Activated naive CD8-positive, alpha-beta T cell treated with anti-CD3 and anti-CD28 coated beads, Interleukin-2, amount 50 U/mL, for 16 hours (primary cell): Measurements from ENCODE around the gene NPM3.

Source experiments
- DNase-seq: peaks from one replicate; pipeline ENCODE4 v3.0.0-alpha.2; 2020; ENCODE audit warnings: low read depth, low spot score

NPM3 gene

DNA sequence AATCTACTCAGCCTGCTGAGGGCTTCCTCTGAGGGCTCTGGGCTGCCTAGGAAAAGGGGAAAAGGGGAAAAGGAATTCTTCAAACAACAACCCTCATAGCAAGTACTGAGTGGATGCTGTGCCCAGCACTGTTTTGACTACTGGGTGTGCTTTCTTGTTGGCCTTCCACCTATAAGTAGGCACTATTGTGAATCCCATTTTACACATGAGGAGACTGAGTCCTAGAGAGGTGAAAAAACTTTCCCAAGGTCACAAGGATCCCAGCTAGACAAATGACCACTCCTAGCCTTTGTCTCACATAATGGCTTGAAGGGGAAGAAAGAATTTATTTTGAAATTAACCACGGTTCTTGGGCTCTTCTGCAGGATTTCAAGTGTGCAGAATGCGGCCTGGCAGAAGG, 24.4 kb downstream of the NPM3 start:
- no peak for DNase-seq

DNA sequence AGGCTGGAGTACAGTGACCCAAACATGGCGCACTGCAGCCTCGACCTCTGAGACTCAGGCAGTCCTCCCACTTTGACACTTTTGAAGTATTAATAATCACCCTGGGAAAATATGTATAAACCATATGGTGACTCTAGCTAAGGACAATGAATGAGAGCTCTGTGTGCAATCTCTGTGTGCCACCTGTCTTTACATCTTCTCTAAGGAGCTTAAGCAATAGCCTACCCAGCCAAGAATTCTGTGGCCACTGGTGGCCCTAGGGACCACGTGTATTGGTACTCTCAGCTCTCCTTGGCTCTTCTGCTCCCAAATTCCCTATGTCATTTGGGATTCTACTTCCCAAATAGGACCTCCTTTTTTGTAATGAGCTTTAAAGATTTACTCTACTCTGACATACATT, 31.0 kb downstream of the NPM3 start:
- DNase-seq, result no peak

DNA sequence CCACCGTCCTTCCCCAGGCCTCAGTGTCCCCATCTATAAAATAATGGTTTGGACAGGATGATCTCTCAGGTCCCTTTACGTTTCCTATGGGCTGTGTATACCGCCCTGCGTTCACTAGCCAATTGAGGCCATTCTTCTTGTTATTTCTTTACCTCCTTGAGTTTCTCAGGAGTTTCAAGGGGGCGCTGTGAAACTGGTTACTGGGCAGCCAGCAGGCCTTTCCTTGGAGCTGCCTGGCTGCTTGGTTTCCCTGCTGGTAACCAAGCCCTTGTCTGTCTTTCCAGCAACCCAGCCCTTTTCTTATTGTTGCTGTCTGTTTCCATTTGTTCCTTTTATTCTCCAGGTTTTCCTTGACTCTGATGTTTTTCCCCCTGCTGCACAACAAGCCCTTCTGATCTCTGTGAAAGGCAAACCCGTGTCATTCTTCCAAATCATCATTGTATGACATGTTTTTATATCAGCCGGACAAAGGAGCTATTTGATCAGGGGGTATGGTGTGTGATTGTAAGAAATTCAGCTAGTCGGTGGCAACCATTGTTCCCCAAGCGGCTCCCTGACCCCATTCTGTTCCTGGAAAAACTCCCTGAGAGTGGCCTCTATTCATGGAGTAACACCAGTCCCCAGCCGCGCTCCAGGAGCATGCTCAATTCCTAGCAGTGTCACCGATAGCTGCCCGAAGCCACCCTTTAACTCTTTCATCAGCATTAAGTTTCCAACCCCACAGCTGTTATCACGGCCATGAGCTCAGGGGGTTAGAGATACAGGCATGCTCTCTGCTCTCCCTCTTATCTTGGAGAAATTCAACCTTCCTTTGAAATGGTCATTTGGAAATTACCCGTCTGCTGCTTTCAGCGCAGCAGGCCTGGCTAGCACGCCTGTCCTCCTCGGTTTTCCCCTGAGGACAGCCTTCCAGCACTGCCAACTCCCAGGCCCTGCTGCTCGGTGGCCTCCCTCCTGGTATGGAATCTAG, 33.9 kb downstream of the NPM3 start:
- DNase-seq, result no peak

DNA sequence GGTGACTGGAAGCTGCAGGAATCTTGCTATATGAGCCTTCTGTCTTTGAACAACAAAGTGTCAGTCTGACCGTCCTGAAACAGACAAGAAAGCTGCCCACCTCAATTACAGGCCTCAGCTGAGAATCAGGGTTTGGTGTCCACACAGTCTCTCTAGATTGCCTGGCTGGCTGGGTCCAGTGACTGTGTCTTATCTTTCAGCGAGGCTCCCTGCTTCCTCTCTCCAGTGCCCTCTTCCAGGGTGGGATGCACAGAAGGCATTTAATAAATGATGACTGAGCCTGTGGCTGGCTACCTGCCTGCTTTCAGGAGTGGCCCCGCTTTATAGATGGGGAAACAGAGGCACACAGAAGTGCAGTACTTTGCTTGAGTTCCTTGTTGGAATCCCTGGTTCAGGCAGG, 34.8 kb downstream of the NPM3 start:
- no peak for DNase-seq

DNA sequence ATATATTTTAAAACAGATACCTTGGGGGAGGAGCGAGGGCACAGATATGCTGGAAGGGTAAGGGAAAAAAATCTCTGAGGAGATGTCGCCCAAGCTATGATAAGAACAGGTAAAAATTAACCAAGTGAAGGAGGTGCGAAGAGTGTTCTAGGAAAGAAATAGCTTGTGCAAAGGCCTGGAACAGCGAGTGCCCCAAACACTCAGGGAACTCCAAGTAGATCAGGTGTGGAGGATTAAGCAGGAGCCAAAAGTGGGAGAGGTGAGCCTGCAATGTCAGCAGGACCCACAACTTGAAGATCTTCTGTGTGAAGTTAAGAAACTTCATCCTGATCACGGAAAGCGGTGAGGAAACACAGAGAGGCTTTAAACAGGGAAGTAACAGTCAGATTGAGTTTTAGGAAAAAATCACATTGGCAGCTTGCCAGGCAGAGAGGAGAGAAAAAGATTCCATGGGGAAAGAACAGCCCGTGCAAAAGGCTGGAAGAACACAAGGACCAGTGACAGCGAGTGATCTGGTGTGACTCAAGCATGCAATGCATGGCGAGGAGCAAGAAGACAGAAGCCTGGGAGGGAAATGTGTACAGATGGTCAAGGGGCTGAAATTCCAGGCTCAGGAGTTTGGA, 38.1 kb downstream of the NPM3 start:
- DNase-seq, result no peak

DNA sequence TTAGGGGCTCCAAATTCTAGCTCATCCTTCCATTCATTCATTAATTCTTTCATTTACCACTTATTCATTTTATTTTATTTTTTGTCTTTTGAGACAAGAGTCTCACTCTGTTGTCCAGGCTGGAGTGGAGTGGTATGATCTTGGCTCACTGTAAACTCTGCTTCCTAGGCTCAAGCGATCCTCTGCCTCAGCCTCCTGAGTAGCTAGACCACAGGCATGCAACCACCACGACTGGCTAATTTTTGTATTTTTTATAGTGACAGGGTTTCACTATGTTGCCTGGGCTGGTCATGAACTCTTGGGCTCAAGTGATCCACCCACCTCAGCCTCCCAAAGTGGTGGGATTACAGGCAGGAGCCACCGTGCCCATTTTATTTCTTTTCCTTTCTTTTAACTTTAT, 39.0 kb downstream of the NPM3 start:
- no peak for DNase-seq

DNA sequence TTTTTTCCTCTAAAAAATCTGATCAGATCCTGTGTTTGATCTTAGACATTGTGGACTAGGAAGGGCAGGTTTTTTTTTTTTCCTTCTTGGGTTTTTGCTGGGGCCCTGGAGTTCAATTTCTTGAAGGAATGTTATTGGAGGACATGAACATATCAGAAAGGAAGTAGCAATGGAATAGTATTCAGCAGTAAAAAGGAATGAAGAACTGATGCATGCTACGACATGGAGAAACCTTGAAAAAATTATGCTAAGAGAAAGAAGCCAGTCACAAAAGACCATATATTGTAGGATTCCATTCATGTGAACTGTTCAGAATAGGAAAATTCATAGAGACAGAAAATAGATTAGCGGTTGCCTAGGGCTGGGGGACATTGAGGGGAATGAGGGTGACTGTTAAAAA, 41.3 kb downstream of the NPM3 start:
- DNase-seq, result no peak

DNA sequence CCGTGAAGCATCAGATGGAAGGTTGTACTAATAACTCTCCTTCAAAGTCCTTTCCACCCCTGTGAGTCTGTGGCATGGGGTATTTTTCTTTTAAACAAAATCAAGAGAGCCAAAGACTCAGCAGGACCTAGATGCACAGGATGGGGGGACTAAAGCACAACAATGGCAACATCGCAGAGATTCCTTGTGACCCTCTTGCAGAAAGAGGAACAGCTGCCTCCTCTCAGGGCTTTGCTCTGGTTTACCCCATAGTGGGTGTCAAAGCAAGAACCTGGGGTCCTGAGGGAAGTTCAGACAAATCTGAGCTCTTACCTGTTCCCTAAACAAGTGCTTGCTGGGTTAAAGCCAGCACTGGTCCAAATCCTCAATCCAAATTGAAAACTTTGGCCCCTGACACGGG, 46.6 kb downstream of the NPM3 start:
- DNase-seq, result no peak

DNA sequence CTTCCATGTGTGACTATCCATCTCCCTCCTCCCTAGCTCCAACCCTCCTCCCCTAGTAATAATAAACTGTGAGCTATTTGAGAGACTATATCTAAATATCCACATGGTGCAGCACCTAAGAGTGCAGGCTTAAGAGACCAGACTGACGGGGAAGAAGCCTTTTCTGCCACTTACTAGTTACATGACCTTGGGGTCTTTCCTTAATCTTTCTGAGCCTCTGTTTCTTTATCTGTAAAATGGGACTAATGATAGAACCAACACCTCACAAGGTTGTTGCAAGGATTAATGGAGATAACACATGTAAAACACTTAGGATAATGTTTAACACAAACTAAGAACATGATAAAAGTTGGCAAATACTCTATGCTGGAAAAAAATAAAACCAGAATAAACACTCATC, 51.1 kb downstream of the NPM3 start:
- no peak for DNase-seq
